ENCODE data around the gene RAP1GDS1.
"Not testable (repeated sequence)": the region's sequence is repeated elsewhere in the genome, so short reads cannot be mapped to it uniquely, and the experiment has no call there.

Gene RAP1GDS1

GRCh38 chr4:98319021-98319420 is 57.8 kb downstream of the RAP1GDS1 start:
- H3K27ac ChIP-seq (ENCODE audit: low read depth, low read length) = no peak overlapping the region
- H3K4me1 ChIP-seq (ENCODE audit: control insufficient read depth, insufficient read depth, low read length) = peaks cover 2% of the 10 kb centered on the region; the same call in 1 of the 2 replicates
- peaks cover 6% of the 10 kb centered on the region for H3K9me3 ChIP-seq (ENCODE audit: control insufficient read depth, insufficient read depth, low read length)

GRCh38 chr4:98326168-98326567 is 65.0 kb downstream of the RAP1GDS1 start:
- H3K9me3 ChIP-seq (ENCODE audit: control insufficient read depth, insufficient read depth, low read length) = peaks cover 25% of the 10 kb centered on the region
- H3K4me1 ChIP-seq (ENCODE audit: control insufficient read depth, insufficient read depth, low read length) = no peaks in the 10 kb centered on the region
- H3K9ac ChIP-seq (ENCODE audit: low read depth, low read length) = no peak overlapping the region
- H3K27ac ChIP-seq (ENCODE audit: low read depth, low read length) = no peak overlapping the region
- no peaks in the 10 kb centered on the region for H3K27me3 ChIP-seq (ENCODE audit: control insufficient read depth, insufficient read depth, low read length)
- no peaks in the 10 kb centered on the region for H3K36me3 ChIP-seq (ENCODE audit: control insufficient read depth, insufficient read depth, low read length)
- no peak overlapping the region for H3K4me3 ChIP-seq (ENCODE audit: low read depth, low read length)

More at GRCh38 chr4:98319021-98319420, 57.8 kb downstream of the RAP1GDS1 start:
- no peaks in the 10 kb centered on the region for H3K27me3 ChIP-seq (ENCODE audit: control insufficient read depth, insufficient read depth, low read length)
- H3K36me3 ChIP-seq (ENCODE audit: control insufficient read depth, insufficient read depth, low read length) = no peaks in the 10 kb centered on the region
- H3K4me3 ChIP-seq (ENCODE audit: low read depth, low read length) = no peak overlapping the region
- H3K9ac ChIP-seq (ENCODE audit: low read depth, low read length) = no peak overlapping the region

- no peak overlapping the region for H3K4me3 ChIP-seq (ENCODE audit: low read depth, low read length)
- no peaks in the 10 kb centered on the region for H3K36me3 ChIP-seq (ENCODE audit: control insufficient read depth, insufficient read depth, low read length)
- H3K4me1 ChIP-seq (ENCODE audit: control insufficient read depth, insufficient read depth, low read length) = no peaks in the 10 kb centered on the region
- no peaks in the 10 kb centered on the region for H3K27me3 ChIP-seq (ENCODE audit: control insufficient read depth, insufficient read depth, low read length)
- no peak overlapping the region for H3K9ac ChIP-seq (ENCODE audit: low read depth, low read length)
- H3K9me3 ChIP-seq (ENCODE audit: control insufficient read depth, insufficient read depth, low read length) = peaks cover 40% of the 10 kb centered on the region
- H3K27ac ChIP-seq (ENCODE audit: low read depth, low read length) = no peak overlapping the region
Measured at GRCh38 chr4:98327694-98328093, 66.5 kb downstream of the RAP1GDS1 start.

GRCh38 chr4:98329879-98330640 is 68.9 kb downstream of the RAP1GDS1 start:
- H3K9ac ChIP-seq (ENCODE audit: low read depth, low read length); H3K27me3 ChIP-seq (ENCODE audit: control insufficient read depth, insufficient read depth, low read length); H3K36me3 ChIP-seq (ENCODE audit: control insufficient read depth, insufficient read depth, low read length); H3K27ac ChIP-seq (ENCODE audit: low read depth, low read length); H3K4me3 ChIP-seq (ENCODE audit: low read depth, low read length): not testable (repeated sequence)
- Histone ChIP-seq H3K9me3 (ENCODE audit: control insufficient read depth, insufficient read depth, low read length) (peaks cover 48% of the 10 kb centered on the region), H3K4me1 (ENCODE audit: control insufficient read depth, insufficient read depth, low read length) (peaks cover 16% of the 10 kb centered on the region)

GRCh38 chr4:98332017-98332416 is 70.8 kb downstream of the RAP1GDS1 start:
- Histone ChIP-seq H3K4me3 (ENCODE audit: low read depth, low read length) (no peak overlapping the region), H3K9me3 (ENCODE audit: control insufficient read depth, insufficient read depth, low read length) (peaks cover 48% of the 10 kb centered on the region), H3K36me3 (ENCODE audit: control insufficient read depth, insufficient read depth, low read length) (no peaks in the 10 kb centered on the region), H3K9ac (ENCODE audit: low read depth, low read length) (no peak overlapping the region), H3K27me3 (ENCODE audit: control insufficient read depth, insufficient read depth, low read length) (no peaks in the 10 kb centered on the region), H3K27ac (ENCODE audit: low read depth, low read length) (no peak overlapping the region), H3K4me1 (ENCODE audit: control insufficient read depth, insufficient read depth, low read length) (peaks cover 18% of the 10 kb centered on the region)

- Histone ChIP-seq H3K4me1 (ENCODE audit: control insufficient read depth, insufficient read depth, low read length) (peaks cover 37% of the 10 kb centered on the region), H3K27me3 (ENCODE audit: control insufficient read depth, insufficient read depth, low read length) (no peaks in the 10 kb centered on the region), H3K36me3 (ENCODE audit: control insufficient read depth, insufficient read depth, low read length) (no peaks in the 10 kb centered on the region), H3K27ac (ENCODE audit: low read depth, low read length) (peak overlapping the region; percentile 73), H3K9me3 (ENCODE audit: control insufficient read depth, insufficient read depth, low read length) (peaks cover 27% of the 10 kb centered on the region), H3K4me3 (ENCODE audit: low read depth, low read length) (0 out of 2 replicates have a peak overlapping the region, but pooled peaks have one; percentile 14), H3K9ac (ENCODE audit: low read depth, low read length) (no peak overlapping the region)
Measured at GRCh38 chr4:98334461-98334860, 73.3 kb downstream of the RAP1GDS1 start.

- H3K27me3 ChIP-seq (ENCODE audit: control insufficient read depth, insufficient read depth, low read length) = no peaks in the 10 kb centered on the region
- no peak overlapping the region for H3K27ac ChIP-seq (ENCODE audit: low read depth, low read length)
- no peak overlapping the region for H3K4me3 ChIP-seq (ENCODE audit: low read depth, low read length)
- H3K9me3 ChIP-seq (ENCODE audit: control insufficient read depth, insufficient read depth, low read length) = no peaks in the 10 kb centered on the region
- H3K36me3 ChIP-seq (ENCODE audit: control insufficient read depth, insufficient read depth, low read length) = peaks cover 5% of the 10 kb centered on the region; the same call in 1 of the 2 replicates
- no peak overlapping the region for H3K9ac ChIP-seq (ENCODE audit: low read depth, low read length)
- peaks cover 34% of the 10 kb centered on the region for H3K4me1 ChIP-seq (ENCODE audit: control insufficient read depth, insufficient read depth, low read length)
Measured at GRCh38 chr4:98338761-98339438, 77.7 kb downstream of the RAP1GDS1 start.

- H3K9me3 ChIP-seq (ENCODE audit: control insufficient read depth, insufficient read depth, low read length) = no peaks in the 10 kb centered on the region
- H3K27ac ChIP-seq (ENCODE audit: low read depth, low read length) = no peak overlapping the region
- no peak overlapping the region for H3K4me3 ChIP-seq (ENCODE audit: low read depth, low read length)
Measured at GRCh38 chr4:98341309-98341708, 80.1 kb downstream of the RAP1GDS1 start.

GRCh38 chr4:98343626-98344025 is 82.4 kb downstream of the RAP1GDS1 start:
- Histone ChIP-seq H3K27me3 (ENCODE audit: control insufficient read depth, insufficient read depth, low read length) (no peaks in the 10 kb centered on the region), H3K9ac (ENCODE audit: low read depth, low read length) (no peak overlapping the region), H3K9me3 (ENCODE audit: control insufficient read depth, insufficient read depth, low read length) (no peaks in the 10 kb centered on the region), H3K4me3 (ENCODE audit: low read depth, low read length) (no peak overlapping the region), H3K4me1 (ENCODE audit: control insufficient read depth, insufficient read depth, low read length) (peaks cover 9% of the 10 kb centered on the region), H3K36me3 (ENCODE audit: control insufficient read depth, insufficient read depth, low read length) (peaks cover 6% of the 10 kb centered on the region; the same call in 1 of the 2 replicates), H3K27ac (ENCODE audit: low read depth, low read length) (no peak overlapping the region)

More at GRCh38 chr4:98341309-98341708, 80.1 kb downstream of the RAP1GDS1 start:
- peaks cover 6% of the 10 kb centered on the region; the same call in 1 of the 2 replicates for H3K36me3 ChIP-seq (ENCODE audit: control insufficient read depth, insufficient read depth, low read length)
- peaks cover 20% of the 10 kb centered on the region for H3K4me1 ChIP-seq (ENCODE audit: control insufficient read depth, insufficient read depth, low read length)
- H3K9ac ChIP-seq (ENCODE audit: low read depth, low read length) = no peak overlapping the region
- H3K27me3 ChIP-seq (ENCODE audit: control insufficient read depth, insufficient read depth, low read length) = no peaks in the 10 kb centered on the region

GRCh38 chr4:98345838-98346237 is 84.7 kb downstream of the RAP1GDS1 start:
- Histone ChIP-seq H3K4me3 (ENCODE audit: low read depth, low read length) (no peak overlapping the region), H3K9me3 (ENCODE audit: control insufficient read depth, insufficient read depth, low read length) (no peaks in the 10 kb centered on the region), H3K4me1 (ENCODE audit: control insufficient read depth, insufficient read depth, low read length) (no peaks in the 10 kb centered on the region), H3K9ac (ENCODE audit: low read depth, low read length) (no peak overlapping the region), H3K27ac (ENCODE audit: low read depth, low read length) (no peak overlapping the region), H3K27me3 (ENCODE audit: control insufficient read depth, insufficient read depth, low read length) (no peaks in the 10 kb centered on the region), H3K36me3 (ENCODE audit: control insufficient read depth, insufficient read depth, low read length) (peaks cover 6% of the 10 kb centered on the region; the same call in 1 of the 2 replicates)

- Histone ChIP-seq H3K27me3 (ENCODE audit: control insufficient read depth, insufficient read depth, low read length) (no peaks in the 10 kb centered on the region), H3K4me3 (ENCODE audit: low read depth, low read length) (no peak overlapping the region), H3K9ac (ENCODE audit: low read depth, low read length) (no peak overlapping the region), H3K9me3 (ENCODE audit: control insufficient read depth, insufficient read depth, low read length) (no peaks in the 10 kb centered on the region), H3K36me3 (ENCODE audit: control insufficient read depth, insufficient read depth, low read length) (peaks cover 4% of the 10 kb centered on the region; the same call in 1 of the 2 replicates), H3K4me1 (ENCODE audit: control insufficient read depth, insufficient read depth, low read length) (no peaks in the 10 kb centered on the region), H3K27ac (ENCODE audit: low read depth, low read length) (no peak overlapping the region)
Measured at GRCh38 chr4:98352396-98352795, 91.2 kb downstream of the RAP1GDS1 start.
